Measurements from ENCODE around the gene TRIM10. TPM values are rescaled to one million over a fixed set of nuclear protein-coding genes. Genes with fewer than 3 reads are reported as not detected.

The TRIM10 gene
- total and polyA plus RNA-seq, 2 donors (not counting 1 experiment from before 2014, with no cell fraction given): not detected

GRCh38 chr6:30136570-30137286 lies 24.3 kb downstream of the TRIM10 start:
- Histone ChIP-seq H3K36me3 (ENCODE audit: control insufficient read depth, insufficient read depth, low read length) (no peaks in the 10 kb centered on the region), H3K4me3 (replicated peaks in 1 of 4; ENCODE audit: control extremely low read depth in 1 of 4, insufficient read depth in 1 of 4, low read depth in 3 of 4, low read length in 4 of 4) (no peak overlapping the region), H3K27ac (ENCODE audit: insufficient read depth, low read length) (no peak overlapping the region), H3K79me2 (ENCODE audit: control insufficient read depth, insufficient read depth, low read length) (no peaks in the 10 kb centered on the region), H2AFZ (ENCODE audit: low read length) (no peak overlapping the region), H3K4me2 (ENCODE audit: extremely low read depth, insufficient read depth, low read length) (no peak overlapping the region), H3K4me1 (ENCODE audit: control insufficient read depth, extremely low read depth, insufficient read depth, low read length) (no peaks in the 10 kb centered on the region), H3K9ac (ENCODE audit: insufficient read depth, low read length) (no peak overlapping the region), H4K20me1 (ENCODE audit: control insufficient read depth, extremely low read depth, insufficient read depth, low read length) (no peaks in the 10 kb centered on the region), H3K27me3 (ENCODE audit: control insufficient read depth, insufficient read depth, low read length) (peaks cover 16% of the 10 kb centered on the region), H3K9me3 (ENCODE audit: control insufficient read depth, insufficient read depth, low read depth, low read length) (no peaks in the 10 kb centered on the region)
- no peak for TF ChIP-seq CTCF (conservative IDR thresholded peaks at IDR 0.05 in 1 of 2, IDR thresholded peaks at IDR 0.05 in 1 of 2; ENCODE audit: low read depth in 1 of 2, low read length in 2 of 2)
- no peak for TF ChIP-seq EZH2 (IDR thresholded peaks at IDR 0.05; ENCODE audit: low read length, missing control alignments)
- no peak for DNase-seq (ENCODE audit: low read depth in 2 of 2)

DNA sequence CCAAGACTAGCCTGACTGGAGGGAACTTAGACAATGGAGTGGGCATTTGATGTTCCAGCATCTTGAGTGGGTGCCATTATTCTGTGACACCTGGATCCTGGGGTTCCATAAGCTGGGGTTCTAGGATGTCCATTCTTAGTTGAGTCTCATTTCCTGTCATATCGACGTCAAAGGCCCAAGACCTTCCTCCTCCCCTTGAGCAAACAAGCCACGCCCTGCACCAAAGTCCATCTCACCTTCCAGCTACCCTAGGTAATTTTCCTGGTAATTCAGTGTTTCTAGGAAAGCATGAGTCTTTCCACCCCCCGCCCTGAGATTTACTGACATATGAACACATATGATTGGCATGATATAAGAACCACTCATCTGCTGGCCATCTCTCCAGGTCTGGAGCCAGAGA lies 25.3 kb downstream of the TRIM10 start, which contains the start of gene TRIM40:
Gene TRIM40 (plus strand): TSS at position 384 of the 400 bp plus-strand sequence. CDS start 897 bp downstream, outside the sequence.
- no peak within 1 kb of the TSS for H3K27ac ChIP-seq (ENCODE audit: insufficient read depth, low read length)
- no peaks in the 10 kb centered on the region for H3K4me1 ChIP-seq (ENCODE audit: control insufficient read depth, extremely low read depth, insufficient read depth, low read length)
- DNase-seq (ENCODE audit: low read depth in 2 of 2): no peak
- no peaks in the 10 kb centered on the region for H3K9me3 ChIP-seq (ENCODE audit: control insufficient read depth, insufficient read depth, low read depth, low read length)
- peaks cover 20% of the 10 kb centered on the region for H3K27me3 ChIP-seq (ENCODE audit: control insufficient read depth, insufficient read depth, low read length)
- H3K4me3 ChIP-seq (replicated peaks in 1 of 4; ENCODE audit: control extremely low read depth in 1 of 4, insufficient read depth in 1 of 4, low read depth in 3 of 4, low read length in 4 of 4): no peak within 1 kb of the TSS
- TF ChIP-seq EZH2 (IDR thresholded peaks at IDR 0.05; ENCODE audit: low read length, missing control alignments) (no peak), CTCF (conservative IDR thresholded peaks at IDR 0.05 in 1 of 2, IDR thresholded peaks at IDR 0.05 in 1 of 2; ENCODE audit: low read depth in 1 of 2, low read length in 2 of 2) (no peak)
- no peaks in the 10 kb centered on the region for H4K20me1 ChIP-seq (ENCODE audit: control insufficient read depth, extremely low read depth, insufficient read depth, low read length)
- no peak within 1 kb of the TSS for H2AFZ ChIP-seq (ENCODE audit: low read length)
- H3K4me2 ChIP-seq (ENCODE audit: extremely low read depth, insufficient read depth, low read length): no peak within 1 kb of the TSS
- no peak within 1 kb of the TSS for H3K9ac ChIP-seq (ENCODE audit: insufficient read depth, low read length)
- no peaks in the 10 kb centered on the region for H3K36me3 ChIP-seq (ENCODE audit: control insufficient read depth, insufficient read depth, low read length)
- no peaks in the 10 kb centered on the region for H3K79me2 ChIP-seq (ENCODE audit: control insufficient read depth, insufficient read depth, low read length)

- no peak overlapping the region for H3K27ac ChIP-seq (ENCODE audit: insufficient read depth, low read length)
- DNase-seq (ENCODE audit: low read depth in 2 of 2): no peak
- H3K4me2 ChIP-seq (ENCODE audit: extremely low read depth, insufficient read depth, low read length): no peak overlapping the region
- no peaks in the 10 kb centered on the region for H4K20me1 ChIP-seq (ENCODE audit: control insufficient read depth, extremely low read depth, insufficient read depth, low read length)
- no peak overlapping the region for H3K4me3 ChIP-seq (replicated peaks in 1 of 4; ENCODE audit: control extremely low read depth in 1 of 4, insufficient read depth in 1 of 4, low read depth in 3 of 4, low read length in 4 of 4)
- H3K27me3 ChIP-seq (ENCODE audit: control insufficient read depth, insufficient read depth, low read length): peaks cover 25% of the 10 kb centered on the region
- no peaks in the 10 kb centered on the region for H3K4me1 ChIP-seq (ENCODE audit: control insufficient read depth, extremely low read depth, insufficient read depth, low read length)
- no peaks in the 10 kb centered on the region for H3K9me3 ChIP-seq (ENCODE audit: control insufficient read depth, insufficient read depth, low read depth, low read length)
- H3K36me3 ChIP-seq (ENCODE audit: control insufficient read depth, insufficient read depth, low read length): no peaks in the 10 kb centered on the region
- H2AFZ ChIP-seq (ENCODE audit: low read length): no peak overlapping the region
- no peaks in the 10 kb centered on the region for H3K79me2 ChIP-seq (ENCODE audit: control insufficient read depth, insufficient read depth, low read length)
- no peak overlapping the region for H3K9ac ChIP-seq (ENCODE audit: insufficient read depth, low read length)
- TF ChIP-seq CTCF (conservative IDR thresholded peaks at IDR 0.05 in 1 of 2, IDR thresholded peaks at IDR 0.05 in 1 of 2; ENCODE audit: low read depth in 1 of 2, low read length in 2 of 2): no peak
- no peak for TF ChIP-seq EZH2 (IDR thresholded peaks at IDR 0.05; ENCODE audit: low read length, missing control alignments)
Observed at GRCh38 chr6:30135147-30135546, 25.9 kb downstream of the TRIM10 start.
